Measurements from ENCODE around the gene GLB1L2.

DNA sequence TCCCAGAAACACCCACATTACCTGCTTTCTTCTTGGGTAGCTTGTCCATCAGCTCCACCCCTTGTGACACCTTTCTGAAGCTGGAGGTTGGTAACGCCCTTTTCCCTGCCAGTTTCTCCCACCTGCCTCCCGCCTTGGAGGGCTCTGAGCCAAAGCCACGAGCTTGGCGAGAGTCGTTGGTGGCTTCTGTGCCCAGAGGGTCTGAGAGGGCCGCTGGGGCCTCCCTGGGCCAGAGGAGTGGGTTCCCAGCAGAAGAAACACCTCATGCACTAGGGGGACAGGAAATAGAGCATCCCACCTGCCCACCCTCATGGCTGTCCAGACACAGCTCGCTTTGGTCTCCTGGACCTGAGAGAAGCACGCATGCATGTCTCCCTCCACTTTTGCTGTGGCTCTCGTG lies 42.4 kb downstream of the GLB1L2 start:
- TF ChIP-seq EZH2 (IDR thresholded peaks at IDR 0.05): no peak
- no peak for TF ChIP-seq POLR2AphosphoS5 (IDR thresholded peaks at IDR 0.05; ENCODE audit: borderline replicate concordance, low read depth, low read length)
- no peak for TF ChIP-seq FOXP2 (optimal IDR thresholded peaks at IDR 0.05; ENCODE audit: control extremely low read depth, extremely low read length, insufficient read depth)

Measured in SK-N-MC (cell line).